ENCODE measurements around the gene PRDM10. TPM values are rescaled to one million over a fixed set of nuclear protein-coding genes. Genes with fewer than 3 reads are reported as not detected.

The PRDM10 gene
- total RNA-seq, 1 experiment from 2014 or later: 9.2 TPM

DNA sequence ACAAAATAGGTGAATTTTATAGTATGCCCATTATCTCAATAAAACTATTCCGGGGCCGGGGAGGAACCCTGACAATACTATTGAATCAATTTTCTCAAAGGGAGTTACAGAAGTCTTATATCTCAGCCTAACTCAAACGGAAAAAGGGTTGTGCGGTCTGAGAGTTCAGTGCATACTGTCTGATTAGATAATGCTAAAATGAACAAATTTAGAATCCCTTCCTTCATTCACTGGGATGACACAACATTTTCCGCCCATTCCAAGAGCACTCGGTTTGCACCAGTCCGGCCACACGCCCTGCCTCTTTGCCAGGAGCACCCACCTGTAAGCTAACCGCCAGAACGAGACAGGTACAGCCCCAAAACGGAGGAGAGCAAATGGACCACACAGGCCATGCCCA, 57.3 kb downstream of the PRDM10 start:
- Histone ChIP-seq H3K79me2 (ENCODE audit: insufficient read depth, low read length) (no peaks in the 10 kb centered on the region), H3K4me1 (ENCODE audit: control insufficient read depth in 1 of 2, insufficient read depth in 2 of 2, low read length in 2 of 2) (no peaks in the 10 kb centered on the region), H2AFZ (ENCODE audit: low read depth, low read length, poor library complexity, severe bottlenecking) (no peak overlapping the region), H3K27me3 (ENCODE audit: insufficient read depth, low read length) (no peaks in the 10 kb centered on the region), H3K9me3 (ENCODE audit: control insufficient read depth in 1 of 2, insufficient read depth in 1 of 2, low read depth in 1 of 2, low read length in 2 of 2) (no peaks in the 10 kb centered on the region), H3K4me2 (ENCODE audit: low read length) (no peak overlapping the region), H3K4me3 (replicated peaks in 1 of 2; ENCODE audit: low read depth in 1 of 2, low read length in 2 of 2) (no peak overlapping the region), H3K36me3 (ENCODE audit: control insufficient read depth in 1 of 2, insufficient read depth in 2 of 2, low read length in 2 of 2) (no peaks in the 10 kb centered on the region), H3K27ac (ENCODE audit: low read depth, low read length) (no peak overlapping the region), H3K9ac (ENCODE audit: low read length) (no peak overlapping the region), H3K9me2 (ENCODE audit: insufficient read depth) (no peaks in the 10 kb centered on the region), H4K20me1 (ENCODE audit: insufficient read depth) (no peaks in the 10 kb centered on the region)
- ChIA-PET RAD21 (ENCODE audit: low non-redundant PET in 1 of 2, low total read pairs in 2 of 2, uncharacterized antibody in 2 of 2, unreplicated experiment in 2 of 2) (no interaction called here), POLR2A (no interaction called here), CTCF (no interaction called here)
- intact Hi-C loops (cut with micrococcal nuclease): no loop called here
- no peak for TF ChIP-seq SP1 (IDR thresholded peaks at IDR 0.05; ENCODE audit: low read depth)
- TF ChIP-seq CEBPB (IDR thresholded peaks at IDR 0.05; ENCODE audit: low read depth): no peak
- no peak for TF ChIP-seq FOSL1 (IDR thresholded peaks at IDR 0.05; ENCODE audit: low read depth)
- TF ChIP-seq CBX3 (IDR thresholded peaks at IDR 0.05; ENCODE audit: low read depth): no peak
- no peak for TF ChIP-seq EZH2 (IDR thresholded peaks at IDR 0.05)
- TF ChIP-seq, protein P1, sequence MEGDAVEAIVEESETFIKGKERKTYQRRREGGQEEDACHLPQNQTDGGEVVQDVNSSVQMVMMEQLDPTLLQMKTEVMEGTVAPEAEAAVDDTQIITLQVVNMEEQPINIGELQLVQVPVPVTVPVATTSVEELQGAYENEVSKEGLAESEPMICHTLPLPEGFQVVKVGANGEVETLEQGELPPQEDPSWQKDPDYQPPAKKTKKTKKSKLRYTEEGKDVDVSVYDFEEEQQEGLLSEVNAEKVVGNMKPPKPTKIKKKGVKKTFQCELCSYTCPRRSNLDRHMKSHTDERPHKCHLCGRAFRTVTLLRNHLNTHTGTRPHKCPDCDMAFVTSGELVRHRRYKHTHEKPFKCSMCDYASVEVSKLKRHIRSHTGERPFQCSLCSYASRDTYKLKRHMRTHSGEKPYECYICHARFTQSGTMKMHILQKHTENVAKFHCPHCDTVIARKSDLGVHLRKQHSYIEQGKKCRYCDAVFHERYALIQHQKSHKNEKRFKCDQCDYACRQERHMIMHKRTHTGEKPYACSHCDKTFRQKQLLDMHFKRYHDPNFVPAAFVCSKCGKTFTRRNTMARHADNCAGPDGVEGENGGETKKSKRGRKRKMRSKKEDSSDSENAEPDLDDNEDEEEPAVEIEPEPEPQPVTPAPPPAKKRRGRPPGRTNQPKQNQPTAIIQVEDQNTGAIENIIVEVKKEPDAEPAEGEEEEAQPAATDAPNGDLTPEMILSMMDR (IDR thresholded peaks at IDR 0.05 in 2 of 3, conservative IDR thresholded peaks at IDR 0.05 in 1 of 3; ENCODE audit: borderline replicate concordance in 1 of 3, insufficient read depth in 1 of 3, low read depth in 2 of 3, low read length in 2 of 3): no peak
- no peak for TF ChIP-seq RAD21 (IDR thresholded peaks at IDR 0.05; ENCODE audit: low read depth)
- TF ChIP-seq YY1 (IDR thresholded peaks at IDR 0.05; ENCODE audit: extremely low read depth, insufficient replicate concordance, low read depth, low read length): no peak
- no peak for TF ChIP-seq ZFX (IDR thresholded peaks at IDR 0.05)
- TF ChIP-seq, protein P2, sequence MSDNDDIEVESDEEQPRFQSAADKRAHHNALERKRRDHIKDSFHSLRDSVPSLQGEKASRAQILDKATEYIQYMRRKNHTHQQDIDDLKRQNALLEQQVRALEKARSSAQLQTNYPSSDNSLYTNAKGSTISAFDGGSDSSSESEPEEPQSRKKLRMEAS (IDR thresholded peaks at IDR 0.05): no peak
- no peak for TF ChIP-seq SIN3A (IDR thresholded peaks at IDR 0.05; ENCODE audit: low read depth)
- TF ChIP-seq EZH2phosphoT487 (IDR thresholded peaks at IDR 0.05; ENCODE audit: borderline replicate concordance): no peak
- TF ChIP-seq EGR1 (IDR thresholded peaks at IDR 0.05; ENCODE audit: low read depth): no peak
- no peak for TF ChIP-seq TCF7L2 (IDR thresholded peaks at IDR 0.05; ENCODE audit: borderline replicate concordance, extremely low read depth, insufficient read depth, insufficient read length)
- ATAC-seq (no peak), DNase-seq (ENCODE audit: low read depth, low spot score) (no peak)
- BruUV-seq (replicated peaks): no TSS peak
